Choroid plexus epithelial cell (primary cell): Measurements from ENCODE around the gene SMLR1.

Source experiments
- DNase-seq: peaks from one replicate; pipeline ENCODE4 v3.0.0-alpha.2; 2010; ENCODE audit warnings: low read depth
- H3K4me3 ChIP-seq: 2 replicates; pipeline ENCODE4 v1.5.1; 2011; ENCODE audit warnings: low read depth, mild to moderate bottlenecking, control low read depth, low read length, moderate library complexity
- CTCF ChIP-seq: conservative IDR thresholded peaks from 2 replicates; pipeline ENCODE4 v1.5.1; 2011; ENCODE audit warnings: low read depth, mild to moderate bottlenecking, control low read depth, inconsistent platforms, low read length, moderate library complexity

SMLR1 gene

GRCh38 chr6:130810307-130811030, 16.7 kb upstream of the SMLR1 start:
- no peak for DNase-seq
- no peak overlapping the region for H3K4me3 ChIP-seq
- TF ChIP-seq CTCF: no peak

- DNase-seq: peak; percentile 33
- H3K4me3 ChIP-seq: no peak overlapping the region
- TF ChIP-seq CTCF: no peak
Measured at GRCh38 chr6:130811932-130812331, 15.3 kb upstream of the SMLR1 start.

- no peak for DNase-seq
- H3K4me3 ChIP-seq: no peak overlapping the region
- no peak for TF ChIP-seq CTCF
Measured at GRCh38 chr6:130814506-130814905, 12.7 kb upstream of the SMLR1 start.

- no peak for DNase-seq
- no peak overlapping the region for H3K4me3 ChIP-seq
- TF ChIP-seq CTCF: no peak
Measured at GRCh38 chr6:130815200-130816071, 11.8 kb upstream of the SMLR1 start.

GRCh38 chr6:130822736-130823135, 4.5 kb upstream of the SMLR1 start:
- no peak for TF ChIP-seq CTCF
- no peak for DNase-seq
- no peak overlapping the region for H3K4me3 ChIP-seq

- TF ChIP-seq CTCF: no peak
- no peak overlapping the region for H3K4me3 ChIP-seq
Measured at GRCh38 chr6:130824978-130825694, 2.1 kb upstream of the SMLR1 start.

More at GRCh38 chr6:130824978-130825694, 2.1 kb upstream of the SMLR1 start:
- no peak for DNase-seq
